ENCODE data around the gene MSANTD2.

- TF ChIP-seq CTCF (IDR thresholded peaks at IDR 0.05; ENCODE audit: insufficient read depth, low read depth, low read length) (no peak), EZH2 (IDR thresholded peaks at IDR 0.05; ENCODE audit: insufficient read depth, low read length) (no peak)
Measured at GRCh38 chr11:124743050-124743449, 57.2 kb downstream of the MSANTD2 start.
